Measurements from ENCODE around the gene UBE2U. TPM values are rescaled to one million over a fixed set of nuclear protein-coding genes. Genes with fewer than 3 reads are reported as not detected.

The UBE2U gene
- total and polyA plus RNA-seq, 12 donors = not detected

DNA sequence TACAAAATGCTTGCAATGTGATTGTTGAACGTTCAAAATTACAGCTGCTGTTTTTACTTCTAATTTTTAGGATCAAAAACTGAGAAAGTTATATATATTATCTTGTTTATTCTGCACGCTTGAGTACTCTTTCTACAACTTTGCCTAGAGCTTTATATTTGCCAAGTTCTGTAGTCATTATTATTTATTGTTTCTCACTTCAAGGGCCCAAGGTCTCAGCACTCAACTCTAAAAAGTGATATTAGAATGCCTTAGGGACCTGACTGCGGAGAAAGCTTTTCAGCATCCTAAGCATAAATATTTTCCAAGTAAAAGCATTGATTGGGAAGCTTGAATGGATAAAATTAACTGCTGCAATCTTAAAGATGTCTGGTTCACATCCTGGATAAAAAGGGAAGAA, 83.6 kb downstream of the UBE2U start:
- Histone ChIP-seq H3K27ac (no peak overlapping the region), H3K27me3 (no peaks in the 10 kb centered on the region), H3K4me3 (no peak overlapping the region), H3K36me3 (replicated peaks in 1 of 2) (no peaks in the 10 kb centered on the region), H3K4me1 (replicated peaks in 1 of 2) (no peaks in the 10 kb centered on the region), H3K9me3 (replicated peaks in 1 of 3) (no peaks in the 10 kb centered on the region)
- TF ChIP-seq POLR2A (IDR thresholded peaks at IDR 0.05) = no peak
- TF ChIP-seq, protein P1, sequence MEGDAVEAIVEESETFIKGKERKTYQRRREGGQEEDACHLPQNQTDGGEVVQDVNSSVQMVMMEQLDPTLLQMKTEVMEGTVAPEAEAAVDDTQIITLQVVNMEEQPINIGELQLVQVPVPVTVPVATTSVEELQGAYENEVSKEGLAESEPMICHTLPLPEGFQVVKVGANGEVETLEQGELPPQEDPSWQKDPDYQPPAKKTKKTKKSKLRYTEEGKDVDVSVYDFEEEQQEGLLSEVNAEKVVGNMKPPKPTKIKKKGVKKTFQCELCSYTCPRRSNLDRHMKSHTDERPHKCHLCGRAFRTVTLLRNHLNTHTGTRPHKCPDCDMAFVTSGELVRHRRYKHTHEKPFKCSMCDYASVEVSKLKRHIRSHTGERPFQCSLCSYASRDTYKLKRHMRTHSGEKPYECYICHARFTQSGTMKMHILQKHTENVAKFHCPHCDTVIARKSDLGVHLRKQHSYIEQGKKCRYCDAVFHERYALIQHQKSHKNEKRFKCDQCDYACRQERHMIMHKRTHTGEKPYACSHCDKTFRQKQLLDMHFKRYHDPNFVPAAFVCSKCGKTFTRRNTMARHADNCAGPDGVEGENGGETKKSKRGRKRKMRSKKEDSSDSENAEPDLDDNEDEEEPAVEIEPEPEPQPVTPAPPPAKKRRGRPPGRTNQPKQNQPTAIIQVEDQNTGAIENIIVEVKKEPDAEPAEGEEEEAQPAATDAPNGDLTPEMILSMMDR (IDR thresholded peaks at IDR 0.05) = no peak
- intact Hi-C loops (cut with DNase I) = no loop called here
- DNase-seq = no peak
- 36 to 52% (median 43%) methylated on average over 3 of the region's 3 CpGs for WGBS, 4 donors

DNA sequence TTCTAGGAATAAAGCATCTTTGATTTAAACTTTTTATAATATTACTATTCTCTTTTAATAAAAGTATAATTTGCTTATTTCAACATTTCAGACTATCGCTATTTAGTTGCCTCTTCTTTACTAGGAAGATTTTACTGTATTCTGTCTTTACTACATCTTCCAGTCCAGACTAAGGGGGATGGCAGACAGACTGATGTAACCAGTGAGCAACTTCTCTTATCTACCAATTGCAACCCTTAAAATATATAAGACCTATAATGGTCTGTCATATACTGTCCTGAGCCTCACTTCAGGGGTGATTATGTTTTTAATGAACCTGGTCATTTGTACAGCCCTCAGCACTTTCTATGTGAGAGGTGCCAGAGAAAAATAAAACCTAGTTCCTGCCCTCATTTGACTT, 87.0 kb downstream of the UBE2U start:
- H3K9me3 ChIP-seq (replicated peaks in 1 of 3) = no peaks in the 10 kb centered on the region
- no peaks in the 10 kb centered on the region for H3K27me3 ChIP-seq
- no peaks in the 10 kb centered on the region for H3K36me3 ChIP-seq (replicated peaks in 1 of 2)
- H3K4me1 ChIP-seq (replicated peaks in 1 of 2) = no peaks in the 10 kb centered on the region
- intact Hi-C loops (cut with DNase I) = no loop called here
- no peak for TF ChIP-seq POLR2A (IDR thresholded peaks at IDR 0.05)
- TF ChIP-seq, protein P1 (IDR thresholded peaks at IDR 0.05) = no peak
- no peak for DNase-seq
- no peak overlapping the region for H3K27ac ChIP-seq
- no peak overlapping the region for H3K4me3 ChIP-seq
- WGBS, 4 donors = 64 to 96% (median 92%) methylated on average over 1 of the region's 1 CpG

GRCh38 chr1:64291931-64292330, 88.5 kb downstream of the UBE2U start:
- 68 to 85% (median 76%) methylated on average over 4 of the region's 4 CpGs for WGBS, 4 donors
- intact Hi-C loops (cut with DNase I) = no loop called here
- Histone ChIP-seq H3K27ac (no peak overlapping the region), H3K9me3 (replicated peaks in 1 of 3) (no peaks in the 10 kb centered on the region), H3K4me3 (no peak overlapping the region), H3K27me3 (peaks cover 4% of the 10 kb centered on the region), H3K4me1 (replicated peaks in 1 of 2) (no peaks in the 10 kb centered on the region), H3K36me3 (replicated peaks in 1 of 2) (no peaks in the 10 kb centered on the region)
- no peak for DNase-seq
- no peak for TF ChIP-seq POLR2A (IDR thresholded peaks at IDR 0.05)
- TF ChIP-seq, protein P1 (IDR thresholded peaks at IDR 0.05) = no peak

- TF ChIP-seq, protein P1 (IDR thresholded peaks at IDR 0.05) = no peak
- TF ChIP-seq POLR2A (IDR thresholded peaks at IDR 0.05) = no peak
- Histone ChIP-seq H3K36me3 (replicated peaks in 1 of 2) (no peaks in the 10 kb centered on the region), H3K9me3 (replicated peaks in 1 of 3) (no peaks in the 10 kb centered on the region), H3K4me3 (no peak overlapping the region), H3K27me3 (peaks cover 4% of the 10 kb centered on the region), H3K4me1 (replicated peaks in 1 of 2) (no peaks in the 10 kb centered on the region), H3K27ac (no peak overlapping the region)
- intact Hi-C loops (cut with DNase I) = no loop called here
- 62 to 85% (median 70%) methylated on average over 1 of the region's 1 CpG for WGBS, 4 donors
- no peak for DNase-seq
These were observed 89.0 kb downstream of the UBE2U start for GRCh38 chr1:64292399-64292798.

Measured in adrenal gland (tissue), 12 donors.